ENCODE measurements around the gene LPXN.

DNA sequence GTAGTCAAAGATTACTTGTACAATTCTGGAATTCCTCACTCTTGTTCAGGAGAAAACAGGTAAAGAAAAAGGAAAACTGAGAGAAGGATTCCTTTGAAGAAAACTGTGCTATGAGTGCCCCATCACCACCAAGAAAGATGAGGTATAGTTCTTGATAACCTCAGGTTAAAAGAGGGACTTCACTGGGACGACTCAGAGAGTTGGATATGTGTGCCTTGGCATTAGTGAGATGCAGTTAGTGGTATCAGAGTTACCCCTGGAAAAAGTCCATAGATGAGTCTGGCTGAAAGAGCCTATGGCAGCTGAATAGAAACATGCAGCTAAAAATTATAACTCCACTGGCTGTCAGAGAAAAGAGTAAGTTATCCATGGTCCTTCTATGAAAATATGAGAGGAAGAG is 28.8 kb downstream of the LPXN start:
- TF ChIP-seq, protein P1, sequence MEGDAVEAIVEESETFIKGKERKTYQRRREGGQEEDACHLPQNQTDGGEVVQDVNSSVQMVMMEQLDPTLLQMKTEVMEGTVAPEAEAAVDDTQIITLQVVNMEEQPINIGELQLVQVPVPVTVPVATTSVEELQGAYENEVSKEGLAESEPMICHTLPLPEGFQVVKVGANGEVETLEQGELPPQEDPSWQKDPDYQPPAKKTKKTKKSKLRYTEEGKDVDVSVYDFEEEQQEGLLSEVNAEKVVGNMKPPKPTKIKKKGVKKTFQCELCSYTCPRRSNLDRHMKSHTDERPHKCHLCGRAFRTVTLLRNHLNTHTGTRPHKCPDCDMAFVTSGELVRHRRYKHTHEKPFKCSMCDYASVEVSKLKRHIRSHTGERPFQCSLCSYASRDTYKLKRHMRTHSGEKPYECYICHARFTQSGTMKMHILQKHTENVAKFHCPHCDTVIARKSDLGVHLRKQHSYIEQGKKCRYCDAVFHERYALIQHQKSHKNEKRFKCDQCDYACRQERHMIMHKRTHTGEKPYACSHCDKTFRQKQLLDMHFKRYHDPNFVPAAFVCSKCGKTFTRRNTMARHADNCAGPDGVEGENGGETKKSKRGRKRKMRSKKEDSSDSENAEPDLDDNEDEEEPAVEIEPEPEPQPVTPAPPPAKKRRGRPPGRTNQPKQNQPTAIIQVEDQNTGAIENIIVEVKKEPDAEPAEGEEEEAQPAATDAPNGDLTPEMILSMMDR (IDR thresholded peaks at IDR 0.05): no peak
- TF ChIP-seq POLR2A (IDR thresholded peaks at IDR 0.05): no peak

Measured in Peyer's patch (tissue), 4 donors.